GM21786 (cell line): ENCODE data around the gene CAMK2D.
A peak's percentile ranks its signal among the peaks of the same experiment; 100 is the strongest.
"Not testable (repeated sequence)": the region's sequence is repeated elsewhere in the genome, so short reads cannot be mapped to it uniquely, and the experiment has no call there.

Experiments used
- ATAC-seq: cut with Tn5 transposase; IDR thresholded peaks from one replicate; pipeline ENCODE4 v1.9.1; 2021; ENCODE audit not compliant: unreplicated experiment

The CAMK2D gene

GRCh38 chr4:113763923-113764322 is 2.4 kb upstream of the CAMK2D start:
- ATAC-seq = not testable (repeated sequence)

GRCh38 chr4:113763029-113763285 is 1.4 kb upstream of the CAMK2D start:
- no peak for ATAC-seq

GRCh38 chr4:113762186-113763028 is 869 bp upstream of the CAMK2D start:
- ATAC-seq = peak; percentile 65

GRCh38 chr4:113760795-113761619 is 531 bp downstream of the CAMK2D start:
- ATAC-seq = peak; percentile 13

GRCh38 chr4:113760094-113760794 is 1.3 kb downstream of the CAMK2D start:
- no peak for ATAC-seq

GRCh38 chr4:113759696-113760093 is 1.8 kb downstream of the CAMK2D start:
- no peak for ATAC-seq

GRCh38 chr4:113758372-113758771 is 3.2 kb downstream of the CAMK2D start:
- no peak for ATAC-seq

GRCh38 chr4:113757486-113757885 is 4.1 kb downstream of the CAMK2D start:
- no peak for ATAC-seq

- ATAC-seq = peak; percentile 93
These were observed 5.5 kb downstream of the CAMK2D start for GRCh38 chr4:113756005-113756410.

- ATAC-seq = no peak
These were observed 10.8 kb downstream of the CAMK2D start for GRCh38 chr4:113750734-113751133.

GRCh38 chr4:113750296-113750695 is 11.2 kb downstream of the CAMK2D start:
- ATAC-seq = no peak

- ATAC-seq = no peak
These were observed 12.4 kb downstream of the CAMK2D start for GRCh38 chr4:113749178-113749577.

GRCh38 chr4:113747949-113748348 is 13.6 kb downstream of the CAMK2D start:
- no peak for ATAC-seq

GRCh38 chr4:113745711-113746110 is 15.8 kb downstream of the CAMK2D start:
- no peak for ATAC-seq

- no peak for ATAC-seq
These were observed 16.8 kb downstream of the CAMK2D start for GRCh38 chr4:113744667-113745240.

- ATAC-seq = no peak
These were observed 17.8 kb downstream of the CAMK2D start for GRCh38 chr4:113743690-113744089.

GRCh38 chr4:113742643-113743042 is 18.9 kb downstream of the CAMK2D start:
- no peak for ATAC-seq

- no peak for ATAC-seq
These were observed 19.6 kb downstream of the CAMK2D start for GRCh38 chr4:113741956-113742355.

- no peak for ATAC-seq
These were observed 20.6 kb downstream of the CAMK2D start for GRCh38 chr4:113740857-113741379.

GRCh38 chr4:113739197-113739596 is 22.3 kb downstream of the CAMK2D start:
- ATAC-seq = no peak

- no peak for ATAC-seq
These were observed 23.3 kb downstream of the CAMK2D start for GRCh38 chr4:113738251-113738650.
